ENCODE data around the gene MEOX2. TPM values are rescaled to one million over a fixed set of nuclear protein-coding genes. Genes with fewer than 3 reads are reported as not detected.

Gene MEOX2
- total RNA-seq, 1 experiment from 2014 or later = not detected

GRCh38 chr7:15606561-15606960 lies 79.9 kb downstream of the MEOX2 start:
- Mint-ChIP-seq H3K4me1 (peaks cover 3 to 6% of the 10 kb centered on the region in 2 experiments; a peak in 3 of 4 replicates), H3K36me3 (ENCODE audit: insufficient read depth in 1 of 3, low read depth in 3 of 3) (no peaks in the 10 kb centered on the region), H3K27me3 (ENCODE audit: low read depth) (no peaks in the 10 kb centered on the region), H3K4me3 (no peak overlapping the region), H3K9me3 (no peaks in the 10 kb centered on the region), H3K27ac (no peak overlapping the region)
- H4K91ac ChIP-seq (ENCODE audit: insufficient read length, low read depth, low read length) = no peak overlapping the region
- H3K4me2 ChIP-seq (ENCODE audit: insufficient read depth, insufficient read length, low read length) = no peak overlapping the region
- H3K18ac ChIP-seq (ENCODE audit: insufficient read length, low read depth, low read length) = no peak overlapping the region
- H3K4me1 ChIP-seq (ENCODE audit: insufficient read depth, low read length) = no peaks in the 10 kb centered on the region
- no peak overlapping the region for H4K8ac ChIP-seq (replicated peaks; ENCODE audit: insufficient read length, low read depth, low read length)
- no peaks in the 10 kb centered on the region for H3K23me2 ChIP-seq (ENCODE audit: insufficient read length, low read depth, low read length, poor library complexity, severe bottlenecking)
- no peak overlapping the region for H3K56ac ChIP-seq (ENCODE audit: insufficient read length, low read depth, low read length)
- H4K20me1 ChIP-seq (ENCODE audit: control insufficient read depth, insufficient read depth, insufficient read length) = no peaks in the 10 kb centered on the region
- H2BK12ac ChIP-seq (ENCODE audit: insufficient read length, low read depth, low read length) = no peak overlapping the region
- H3K9me3 ChIP-seq (ENCODE audit: control insufficient read depth, low read depth, low read length) = no peaks in the 10 kb centered on the region
- H2AK5ac ChIP-seq (ENCODE audit: insufficient read length, low read length) = no peak overlapping the region
- no peaks in the 10 kb centered on the region for H3K27me3 ChIP-seq (ENCODE audit: insufficient read depth, low read length)
- TF ChIP-seq CTCF (conservative IDR thresholded peaks at IDR 0.05) = no peak
- H3K4ac ChIP-seq (ENCODE audit: low read depth, low read length) = no peak overlapping the region
- H3K79me1 ChIP-seq (ENCODE audit: insufficient read depth, low read depth, low read length, poor library complexity, severe bottlenecking) = no peaks in the 10 kb centered on the region
- no peak overlapping the region for H2AFZ ChIP-seq (ENCODE audit: low read length)
- no peaks in the 10 kb centered on the region for H3K79me2 ChIP-seq (ENCODE audit: insufficient read depth, low read length)
- H3K14ac ChIP-seq (ENCODE audit: insufficient read depth, low read length) = no peak overlapping the region
- no peak overlapping the region for H3K27ac ChIP-seq (ENCODE audit: insufficient read length, low read depth, low read length)
- no peak overlapping the region for H3K9ac ChIP-seq (ENCODE audit: extremely low read depth, insufficient read length, low read length)
- WGBS (ENCODE audit: extremely low coverage, insufficient read length, low lambda C conversion rate) = no CpG with 5 or more reads among the region's 3 CpGs
- no peak overlapping the region for H3K23ac ChIP-seq (ENCODE audit: insufficient read length, low read depth, low read length)
- DNase-seq = no peak
- H2BK5ac ChIP-seq (ENCODE audit: insufficient read length, low read length) = no peak overlapping the region
- H2BK120ac ChIP-seq (ENCODE audit: low read depth, low read length, poor library complexity, severe bottlenecking) = no peak overlapping the region
- no peak overlapping the region for H3T11ph ChIP-seq (ENCODE audit: low read length)
- no peak overlapping the region for H4K5ac ChIP-seq (ENCODE audit: insufficient read length, low read depth, low read length)
- no peak overlapping the region for H2BK15ac ChIP-seq (ENCODE audit: low read depth, low read length)
- no peak overlapping the region for H2BK20ac ChIP-seq (ENCODE audit: low read depth, low read length, poor library complexity, severe bottlenecking)
